MCF 10A (cell line): Measurements from ENCODE around the gene NTM. TPM values are rescaled to one million over a fixed set of nuclear protein-coding genes. Genes with fewer than 3 reads are reported as not detected.

ENCODE experiments used
- BruUV-seq: library from RNA; stranded (reverse); fragments of 400-500 nt; replicated peaks from 2 replicates; lab custom pipeline; 2021; lab: Mats Ljungman, UMichigan
- CTCF ChIA-PET: fragments of 300-600 bp; sonication (Branson Sonifier 250); formaldehyde crosslinking; extraction: SDS; loops from one replicate; lab custom pipeline; 2021; ENCODE audit warnings: antibody characterized with exemption, inconsistent platforms; lab: Yijun Ruan, JAX
- POLR2A ChIA-PET: fragments of 300-600, 350-650 bp; sonication (Branson Sonifier 250); formaldehyde crosslinking; extraction: SDS; loops from one replicate; lab custom pipeline; 2020; ENCODE audit warnings: antibody characterized with exemption, inconsistent platforms; lab: Yijun Ruan, JAX
- DNase-seq: peaks from one replicate; pipeline ENCODE4 v3.0.0-alpha.2; 2018; ENCODE audit not compliant: unreplicated experiment
- H3K27ac Mint-ChIP-seq: one replicate; pipeline ENCODE4 v1.8.0; 2022; ENCODE audit warnings: mild to moderate bottlenecking, low read depth, mixed read lengths; ENCODE audit not compliant: unreplicated experiment
- H3K27me3 Mint-ChIP-seq: one replicate; pipeline ENCODE4 v1.8.0; 2022; ENCODE audit warnings: mixed read lengths; ENCODE audit not compliant: insufficient read depth, unreplicated experiment
- H3K36me3 Mint-ChIP-seq: one replicate; pipeline ENCODE4 v1.8.0; 2022; ENCODE audit warnings: mild to moderate bottlenecking, moderate library complexity, mixed read lengths; ENCODE audit not compliant: insufficient read depth, unreplicated experiment
- H3K4me1 Mint-ChIP-seq: one replicate; pipeline ENCODE4 v1.8.0; 2022; ENCODE audit warnings: mixed read lengths; ENCODE audit not compliant: insufficient read depth, unreplicated experiment
- H3K4me3 Mint-ChIP-seq: one replicate; pipeline ENCODE4 v1.8.0; 2022; ENCODE audit warnings: mild to moderate bottlenecking, moderate library complexity, mixed read lengths; ENCODE audit not compliant: unreplicated experiment
- H3K9me3 Mint-ChIP-seq: one replicate; pipeline ENCODE4 v1.8.0; 2022; ENCODE audit warnings: mixed read lengths; ENCODE audit not compliant: unreplicated experiment
- CTCF ChIP-seq: fragments of 200-600 bp; IDR thresholded peaks from one replicate; pipeline ENCODE4 v1.8.0; 2022; ENCODE audit warnings: antibody characterized with exemption, mild to moderate bottlenecking; ENCODE audit not compliant: unreplicated experiment
- intact Hi-C: fragments of 100-400 bp; cut with micrococcal nuclease; formaldehyde crosslinking; loops from 2 replicates; pipeline ENCODE4 v1.14.1; 2022
- total RNA-seq: library from RNA; stranded (reverse); gene quantifications from 2 replicates; pipeline ENCODE4 v1.2.3, GENCODE V29; 2022

NTM gene
- total RNA-seq, 1 experiment from 2014 or later: not detected

- BruUV-seq: no TSS peak
- H3K4me1 Mint-ChIP-seq: no peaks in the 10 kb centered on the region
- ChIA-PET POLR2A (no interaction called here), CTCF (no interaction called here)
- no peak overlapping the region for H3K27ac Mint-ChIP-seq
- no peaks in the 10 kb centered on the region for H3K36me3 Mint-ChIP-seq
- H3K9me3 Mint-ChIP-seq: peaks cover 35% of the 10 kb centered on the region
- intact Hi-C loops: no loop called here
- no peak overlapping the region for H3K4me3 Mint-ChIP-seq
- no peaks in the 10 kb centered on the region for H3K27me3 Mint-ChIP-seq
- no peak for DNase-seq
- TF ChIP-seq CTCF: no peak
Observed at GRCh38 chr11:131759140-131759539, 388.7 kb downstream of the NTM start.

GRCh38 chr11:131760091-131761061 lies 390.0 kb downstream of the NTM start:
- H3K4me1 Mint-ChIP-seq: no peaks in the 10 kb centered on the region
- intact Hi-C loops: no loop called here
- ChIA-PET POLR2A (no interaction called here), CTCF (interaction anchor here (0.6 kb wide), 2 partner anchors 70 to 846 kb away, joined by 3 read pairs; no protein-coding TSS in a partner anchor)
- peaks cover 33% of the 10 kb centered on the region for H3K9me3 Mint-ChIP-seq
- no peak overlapping the region for H3K27ac Mint-ChIP-seq
- H3K27me3 Mint-ChIP-seq: no peaks in the 10 kb centered on the region
- no peak overlapping the region for H3K4me3 Mint-ChIP-seq
- DNase-seq: no peak
- TF ChIP-seq CTCF: no peak
- BruUV-seq: no TSS peak
- no peaks in the 10 kb centered on the region for H3K36me3 Mint-ChIP-seq

GRCh38 chr11:131762346-131763110 lies 392.1 kb downstream of the NTM start:
- Mint-ChIP-seq H3K4me3 (no peak overlapping the region), H3K27me3 (no peaks in the 10 kb centered on the region), H3K4me1 (no peaks in the 10 kb centered on the region), H3K27ac (no peak overlapping the region), H3K36me3 (no peaks in the 10 kb centered on the region), H3K9me3 (peaks cover 30% of the 10 kb centered on the region)
- BruUV-seq: no TSS peak
- TF ChIP-seq CTCF: no peak
- POLR2A ChIA-PET: no interaction called here
- no peak for DNase-seq
- CTCF ChIA-PET: interaction anchor here (0.7 to 0.8 kb wide), 2 partner anchors 13 to 29 kb away, joined by 3 read pairs; no protein-coding TSS in a partner anchor
- intact Hi-C loops: no loop called here
